SK-N-SH treated with all-trans-retinoic acid at 6 μM for 48 hours (cell line): ENCODE data around the gene WT1.

ENCODE experiments used
- ATAC-seq: fragments of 200-7000 bp; cut with Tn5 transposase; 3 replicates; pipeline ENCODE4 v1.9.1; 2020; ENCODE audit warnings: mild to moderate bottlenecking, moderate library complexity
- ARNTL ChIP-seq: fragments of 450-650 bp; formaldehyde crosslinking; IDR thresholded peaks from 2 replicates; pipeline ENCODE4 v1.5.0; 2020; ENCODE audit warnings: low read depth, mild to moderate bottlenecking, moderate library complexity, borderline replicate concordance
- BACH2 ChIP-seq: fragments of 250-450 bp; sonication (Bioruptor Pico); IDR thresholded peaks from 2 replicates; pipeline ENCODE4 v1.9.0; 2021; ENCODE audit warnings: mild to moderate bottlenecking, borderline replicate concordance
- CSRNP3 ChIP-seq: fragments of 250-450 bp; sonication (Bioruptor Pico); IDR thresholded peaks from 2 replicates; pipeline ENCODE4 v1.5.1; 2021; ENCODE audit warnings: mild to moderate bottlenecking, moderate library complexity
- ISL1 ChIP-seq: fragments of 250-450 bp; sonication (Bioruptor Pico); IDR thresholded peaks from 2 replicates; pipeline ENCODE4 v2.1.2; 2022; ENCODE audit warnings: mild to moderate bottlenecking, moderate library complexity
- OSR1 ChIP-seq: fragments of 250-450 bp; sonication (Bioruptor Pico); IDR thresholded peaks from 2 replicates; pipeline ENCODE4 v1.8.0; 2022; ENCODE audit warnings: moderate library complexity, mild to moderate bottlenecking, inconsistent platforms
- POU6F1 ChIP-seq: fragments of 250-450 bp; sonication (Bioruptor Pico); IDR thresholded peaks from 2 replicates; pipeline ENCODE4 v1.8.0; 2021; ENCODE audit warnings: low read depth, mild to moderate bottlenecking, moderate library complexity, borderline replicate concordance
- PPARA ChIP-seq: fragments of 250-450 bp; sonication (Bioruptor Pico); IDR thresholded peaks from 2 replicates; pipeline ENCODE4 v1.5.0; 2020; ENCODE audit warnings: mild to moderate bottlenecking, borderline replicate concordance
- RARB ChIP-seq: fragments of 250-450 bp; sonication (Bioruptor Pico); IDR thresholded peaks from 2 replicates; pipeline ENCODE4 v1.8.0; 2021; ENCODE audit warnings: mild to moderate bottlenecking, moderate library complexity
- SNAI2 ChIP-seq: fragments of 250-450 bp; sonication (Bioruptor Pico); IDR thresholded peaks from 2 replicates; pipeline ENCODE4 v1.5.0; 2020; ENCODE audit warnings: mild to moderate bottlenecking, moderate library complexity
- TCF4 ChIP-seq: fragments of 250-450 bp; sonication (Bioruptor Pico); IDR thresholded peaks from 2 replicates; pipeline ENCODE4 v1.8.0; 2021; ENCODE audit warnings: mild to moderate bottlenecking, moderate library complexity, borderline replicate concordance
- TOX ChIP-seq: fragments of 250-450 bp; sonication (Bioruptor Pico); IDR thresholded peaks from 2 replicates; pipeline ENCODE4 v1.8.0; 2021; ENCODE audit warnings: mild to moderate bottlenecking, moderate library complexity, borderline replicate concordance
- ZC3H10 ChIP-seq: fragments of 250-450 bp; sonication (Bioruptor Pico); IDR thresholded peaks from 2 replicates; pipeline ENCODE4 v1.5.1; 2021; ENCODE audit warnings: mild to moderate bottlenecking, moderate library complexity
- ZFP3 ChIP-seq: fragments of 250-450 bp; sonication (Bioruptor Pico); IDR thresholded peaks from 2 replicates; pipeline ENCODE4 v1.5.0; 2020; ENCODE audit warnings: mild to moderate bottlenecking, moderate library complexity
- ZFP30 ChIP-seq: fragments of 450-650 bp; formaldehyde crosslinking; IDR thresholded peaks from 2 replicates; pipeline ENCODE4 v1.5.0; 2022; ENCODE audit warnings: mild to moderate bottlenecking, moderate library complexity
- ZNF565 ChIP-seq: fragments of 450-650 bp; formaldehyde crosslinking; conservative IDR thresholded peaks from 2 replicates; pipeline ENCODE4 v1.5.0; 2020; ENCODE audit warnings: low read depth, mild to moderate bottlenecking, moderate library complexity
- TF ChIP-seq, protein P1 (sequence below): fragments of 250-450 bp; sonication (Bioruptor Pico); IDR thresholded peaks from 2 replicates; pipeline ENCODE4 v1.5.1; 2020; ENCODE audit warnings: low read depth, mild to moderate bottlenecking, moderate library complexity
- TF ChIP-seq, protein P2 (sequence below): fragments of 250-450 bp; sonication (Bioruptor Pico); IDR thresholded peaks from 2 replicates; pipeline ENCODE4 v1.5.0; 2020; ENCODE audit warnings: mild to moderate bottlenecking, moderate library complexity
- TF ChIP-seq, protein P3 (sequence below): fragments of 250-450 bp; sonication (Bioruptor Pico); IDR thresholded peaks from 2 replicates; pipeline ENCODE4 v1.8.0; 2020; ENCODE audit warnings: mild to moderate bottlenecking, moderate library complexity, borderline replicate concordance

The WT1 gene

DNA sequence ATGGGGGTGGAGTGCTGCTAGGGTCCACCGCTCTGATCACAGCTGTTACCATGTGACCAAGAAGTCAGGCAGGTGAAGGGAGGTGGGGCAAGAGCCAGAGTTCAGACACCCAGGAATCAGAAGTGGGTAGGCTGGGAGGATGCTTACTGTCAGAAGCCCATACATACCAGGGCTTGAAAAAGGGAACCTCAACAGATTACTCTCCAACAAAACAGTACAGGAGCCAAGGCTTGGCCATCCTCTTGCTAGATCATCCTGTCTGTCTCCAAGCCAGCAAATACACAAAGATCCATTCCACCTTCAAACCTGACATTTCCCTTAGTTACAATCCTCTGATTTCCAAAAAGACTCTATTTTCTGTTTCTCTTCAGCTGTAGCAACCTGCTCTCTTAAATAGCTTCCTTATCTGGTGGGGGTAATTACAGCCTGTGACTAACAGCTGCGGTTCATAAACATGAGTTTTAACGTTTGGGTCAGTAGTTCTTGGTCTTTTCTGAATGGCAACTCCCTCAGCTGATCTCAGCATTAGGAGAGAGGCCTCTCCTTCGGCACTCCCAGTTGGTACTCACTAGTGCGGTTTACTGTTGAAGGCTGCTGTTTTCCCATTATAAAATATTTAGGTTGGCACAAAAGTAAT is 31.1 kb upstream of the WT1 start:
- no peak for ATAC-seq
- TF ChIP-seq PPARA = no peak
- TF ChIP-seq SNAI2 = no peak
- TF ChIP-seq ZNF565 (CRISPR knock-in tag) = no peak
- TF ChIP-seq, protein P1, sequence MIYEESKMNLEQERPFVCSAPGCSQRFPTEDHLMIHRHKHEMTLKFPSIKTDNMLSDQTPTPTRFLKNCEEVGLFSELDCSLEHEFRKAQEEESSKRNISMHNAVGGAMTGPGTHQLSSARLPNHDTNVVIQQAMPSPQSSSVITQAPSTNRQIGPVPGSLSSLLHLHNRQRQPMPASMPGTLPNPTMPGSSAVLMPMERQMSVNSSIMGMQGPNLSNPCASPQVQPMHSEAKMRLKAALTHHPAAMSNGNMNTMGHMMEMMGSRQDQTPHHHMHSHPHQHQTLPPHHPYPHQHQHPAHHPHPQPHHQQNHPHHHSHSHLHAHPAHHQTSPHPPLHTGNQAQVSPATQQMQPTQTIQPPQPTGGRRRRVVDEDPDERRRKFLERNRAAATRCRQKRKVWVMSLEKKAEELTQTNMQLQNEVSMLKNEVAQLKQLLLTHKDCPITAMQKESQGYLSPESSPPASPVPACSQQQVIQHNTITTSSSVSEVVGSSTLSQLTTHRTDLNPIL (CRISPR knock-in tag) = no peak
- TF ChIP-seq ISL1 = no peak
- no peak for TF ChIP-seq TOX (CRISPR knock-in tag)

- no peak for TF ChIP-seq ZC3H10 (CRISPR knock-in tag)
- no peak for TF ChIP-seq TOX (CRISPR knock-in tag)
- no peak for TF ChIP-seq SNAI2
- TF ChIP-seq TCF4 (CRISPR knock-in tag) = no peak
- no peak for TF ChIP-seq RARB (CRISPR knock-in tag)
- TF ChIP-seq, protein P2, sequence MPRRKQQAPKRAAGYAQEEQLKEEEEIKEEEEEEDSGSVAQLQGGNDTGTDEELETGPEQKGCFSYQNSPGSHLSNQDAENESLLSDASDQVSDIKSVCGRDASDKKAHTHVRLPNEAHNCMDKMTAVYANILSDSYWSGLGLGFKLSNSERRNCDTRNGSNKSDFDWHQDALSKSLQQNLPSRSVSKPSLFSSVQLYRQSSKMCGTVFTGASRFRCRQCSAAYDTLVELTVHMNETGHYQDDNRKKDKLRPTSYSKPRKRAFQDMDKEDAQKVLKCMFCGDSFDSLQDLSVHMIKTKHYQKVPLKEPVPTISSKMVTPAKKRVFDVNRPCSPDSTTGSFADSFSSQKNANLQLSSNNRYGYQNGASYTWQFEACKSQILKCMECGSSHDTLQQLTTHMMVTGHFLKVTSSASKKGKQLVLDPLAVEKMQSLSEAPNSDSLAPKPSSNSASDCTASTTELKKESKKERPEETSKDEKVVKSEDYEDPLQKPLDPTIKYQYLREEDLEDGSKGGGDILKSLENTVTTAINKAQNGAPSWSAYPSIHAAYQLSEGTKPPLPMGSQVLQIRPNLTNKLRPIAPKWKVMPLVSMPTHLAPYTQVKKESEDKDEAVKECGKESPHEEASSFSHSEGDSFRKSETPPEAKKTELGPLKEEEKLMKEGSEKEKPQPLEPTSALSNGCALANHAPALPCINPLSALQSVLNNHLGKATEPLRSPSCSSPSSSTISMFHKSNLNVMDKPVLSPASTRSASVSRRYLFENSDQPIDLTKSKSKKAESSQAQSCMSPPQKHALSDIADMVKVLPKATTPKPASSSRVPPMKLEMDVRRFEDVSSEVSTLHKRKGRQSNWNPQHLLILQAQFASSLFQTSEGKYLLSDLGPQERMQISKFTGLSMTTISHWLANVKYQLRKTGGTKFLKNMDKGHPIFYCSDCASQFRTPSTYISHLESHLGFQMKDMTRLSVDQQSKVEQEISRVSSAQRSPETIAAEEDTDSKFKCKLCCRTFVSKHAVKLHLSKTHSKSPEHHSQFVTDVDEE (CRISPR knock-in tag) = no peak
- TF ChIP-seq ZNF565 (CRISPR knock-in tag) = no peak
- TF ChIP-seq OSR1 = no peak
- TF ChIP-seq, protein P3, sequence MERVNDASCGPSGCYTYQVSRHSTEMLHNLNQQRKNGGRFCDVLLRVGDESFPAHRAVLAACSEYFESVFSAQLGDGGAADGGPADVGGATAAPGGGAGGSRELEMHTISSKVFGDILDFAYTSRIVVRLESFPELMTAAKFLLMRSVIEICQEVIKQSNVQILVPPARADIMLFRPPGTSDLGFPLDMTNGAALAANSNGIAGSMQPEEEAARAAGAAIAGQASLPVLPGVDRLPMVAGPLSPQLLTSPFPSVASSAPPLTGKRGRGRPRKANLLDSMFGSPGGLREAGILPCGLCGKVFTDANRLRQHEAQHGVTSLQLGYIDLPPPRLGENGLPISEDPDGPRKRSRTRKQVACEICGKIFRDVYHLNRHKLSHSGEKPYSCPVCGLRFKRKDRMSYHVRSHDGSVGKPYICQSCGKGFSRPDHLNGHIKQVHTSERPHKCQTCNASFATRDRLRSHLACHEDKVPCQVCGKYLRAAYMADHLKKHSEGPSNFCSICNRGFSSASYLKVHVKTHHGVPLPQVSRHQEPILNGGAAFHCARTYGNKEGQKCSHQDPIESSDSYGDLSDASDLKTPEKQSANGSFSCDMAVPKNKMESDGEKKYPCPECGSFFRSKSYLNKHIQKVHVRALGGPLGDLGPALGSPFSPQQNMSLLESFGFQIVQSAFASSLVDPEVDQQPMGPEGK = no peak
- no peak for TF ChIP-seq POU6F1
- no peak for TF ChIP-seq ISL1
- no peak for ATAC-seq
Observed at GRCh38 chr11:32464078-32464477, 28.7 kb upstream of the WT1 start.

DNA sequence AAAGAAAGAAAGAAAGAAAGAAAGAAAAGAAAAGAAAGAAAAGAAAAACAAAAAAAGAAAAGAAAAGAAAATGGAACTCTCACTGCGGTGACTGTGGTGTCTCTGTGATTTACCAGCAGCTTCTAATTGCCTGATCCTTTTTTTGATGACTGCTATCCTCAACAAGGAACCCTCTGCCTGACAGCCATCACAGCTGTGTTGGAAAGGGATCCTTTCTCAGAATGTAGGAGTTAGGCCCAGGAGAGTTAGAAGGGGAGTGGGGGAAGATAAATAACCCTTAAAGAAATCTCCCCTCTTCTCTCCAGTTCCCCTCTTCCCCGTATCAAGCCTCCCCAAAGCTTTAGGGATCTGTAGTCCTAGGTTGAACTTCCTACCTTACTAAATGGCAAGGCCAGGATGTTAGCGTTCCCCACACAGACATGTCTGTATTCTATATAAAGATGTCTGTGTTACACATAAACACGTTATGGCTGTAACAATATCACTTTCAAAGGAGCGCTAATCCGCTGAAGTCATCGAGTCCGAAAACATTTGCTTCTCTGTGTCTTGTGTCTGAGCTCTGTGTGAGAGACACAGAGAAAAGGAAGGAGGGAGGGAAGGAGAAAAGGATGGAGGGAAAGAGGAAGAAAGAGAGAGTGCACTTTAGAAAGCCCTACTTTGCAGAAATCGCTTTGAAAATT is 26.8 kb upstream of the WT1 start:
- no peak for TF ChIP-seq ARNTL
- TF ChIP-seq CSRNP3 (CRISPR knock-in tag) = no peak
- TF ChIP-seq ISL1 = no peak
- TF ChIP-seq ZFP30 (CRISPR knock-in tag) = no peak
- no peak for TF ChIP-seq RARB (CRISPR knock-in tag)
- ATAC-seq = no peak

- no peak for ATAC-seq
- TF ChIP-seq ZC3H10 (CRISPR knock-in tag) (no peak), CSRNP3 (CRISPR knock-in tag) (no peak), ZFP3 (CRISPR knock-in tag) (no peak), TCF4 (CRISPR knock-in tag) (no peak), ZNF565 (CRISPR knock-in tag) (no peak), SNAI2 (no peak), OSR1 (no peak), BACH2 (CRISPR knock-in tag) (no peak), ZFP30 (CRISPR knock-in tag) (no peak)
- TF ChIP-seq, protein P3 = no peak
Observed at GRCh38 chr11:32456864-32457263, 21.5 kb upstream of the WT1 start.
